Lower leg skin (tissue), 4 donors: ENCODE data around the gene RAB11FIP3. TPM values are rescaled to one million over a fixed set of nuclear protein-coding genes. Genes with fewer than 3 reads are reported as not detected.

ENCODE experiments used
- DNase-seq, 2 donors: peaks; one replicate each; pipeline ENCODE4 v3.0.0-alpha.2; 2019; ENCODE audit warnings: low spot score in 2 of 2
- H3K4me3 ChIP-seq: fragments of 200-600 bp; sonication (generic); 2 replicates; pipeline ENCODE4 v1.5.1; 2017; ENCODE audit warnings: mild to moderate bottlenecking, low read depth; ENCODE audit not compliant: poor library complexity, severe bottlenecking
- CTCF ChIP-seq, 3 donors: fragments of 450-650 bp; IDR thresholded peaks; one replicate each; pipeline ENCODE4 v1.5.1; 2016; ENCODE audit warnings: antibody characterized with exemption in 3 of 3, mild to moderate bottlenecking in 3 of 3, moderate library complexity in 2 of 3
- POLR2A ChIP-seq, 2 donors: fragments of 450-650 bp; IDR thresholded peaks; one replicate each; pipeline ENCODE4 v1.6.1; 2016 to 2017; ENCODE audit warnings: antibody characterized with exemption in 2 of 2, mild to moderate bottlenecking in 1 of 2, moderate library complexity in 1 of 2
- WGBS, 2 donors: methylation state at CpG; one replicate each; pipeline ENCODE4 v1.1.5; 2018; 5-methylcytosine and 5-hydroxymethylcytosine counted together
- intact Hi-C: fragments of 100-400 bp; cut with DNase I; formaldehyde crosslinking; loops from one replicate; pipeline ENCODE4 v1.15.0; 2023; ENCODE audit warnings: low total_unique reads
- total RNA-seq, 4 donors: library from RNA; depleted of rRNA; stranded (reverse); fragments of >200 nt; gene quantifications; one replicate each; pipeline ENCODE4 v1.1.0, GENCODE V29; 2016

RAB11FIP3 gene
- total RNA-seq, 4 donors from 2014 or later = 22.1 to 66.3 (median 27.7) TPM

GRCh38 chr16:534856-535445 lies 109.5 kb downstream of the RAB11FIP3 start:
- H3K4me3 ChIP-seq = no peak overlapping the region
- TF ChIP-seq POLR2A (IDR thresholded peaks at IDR 0.05) (no peak), CTCF (IDR thresholded peaks at IDR 0.05) (no peak)
- DNase-seq = no peak
- intact Hi-C loops = no loop called here
- WGBS, 2 donors = 77 to 85% methylated on average over 21 to 27 of the region's 27 CpGs

- peak in 1 of 2 donors; percentile 51 for DNase-seq
- H3K4me3 ChIP-seq = no peak overlapping the region
- intact Hi-C loops = no loop called here
- no peak for TF ChIP-seq CTCF (IDR thresholded peaks at IDR 0.05)
- TF ChIP-seq POLR2A (IDR thresholded peaks at IDR 0.05) = no peak
- 60% methylated on average over 17 to 25 of the region's 39 CpGs for WGBS, 2 donors
Observed at GRCh38 chr16:535446-536405, 110.3 kb downstream of the RAB11FIP3 start.

GRCh38 chr16:536746-537145 lies 111.3 kb downstream of the RAB11FIP3 start:
- H3K4me3 ChIP-seq = no peak overlapping the region
- DNase-seq = no peak
- 76 to 80% methylated on average over 9 to 16 of the region's 17 CpGs for WGBS, 2 donors
- intact Hi-C loops = no loop called here
- TF ChIP-seq CTCF (IDR thresholded peaks at IDR 0.05) (no peak), POLR2A (IDR thresholded peaks at IDR 0.05) (no peak)

GRCh38 chr16:537415-538335 lies 112.2 kb downstream of the RAB11FIP3 start:
- H3K4me3 ChIP-seq = no peak overlapping the region
- intact Hi-C loops = no loop called here
- no peak for TF ChIP-seq CTCF (IDR thresholded peaks at IDR 0.05)
- no peak for TF ChIP-seq POLR2A (IDR thresholded peaks at IDR 0.05)
- no peak for DNase-seq
- WGBS, 2 donors = 89 to 93% methylated on average over 51 to 60 of the region's 60 CpGs

GRCh38 chr16:539901-540530 lies 114.6 kb downstream of the RAB11FIP3 start:
- H3K4me3 ChIP-seq = no peak overlapping the region
- no peak for DNase-seq
- 91 to 92% methylated on average over 34 of the region's 34 CpGs for WGBS, 2 donors
- intact Hi-C loops = loop anchor here (10.0 kb wide), 1 partner anchor 125 kb away; the partner anchor contains the start of gene RHOT2
- no peak for TF ChIP-seq POLR2A (IDR thresholded peaks at IDR 0.05)
- TF ChIP-seq CTCF (IDR thresholded peaks at IDR 0.05) = no peak
